Measurements from ENCODE around the gene KIAA1755.

Gene KIAA1755

DNA sequence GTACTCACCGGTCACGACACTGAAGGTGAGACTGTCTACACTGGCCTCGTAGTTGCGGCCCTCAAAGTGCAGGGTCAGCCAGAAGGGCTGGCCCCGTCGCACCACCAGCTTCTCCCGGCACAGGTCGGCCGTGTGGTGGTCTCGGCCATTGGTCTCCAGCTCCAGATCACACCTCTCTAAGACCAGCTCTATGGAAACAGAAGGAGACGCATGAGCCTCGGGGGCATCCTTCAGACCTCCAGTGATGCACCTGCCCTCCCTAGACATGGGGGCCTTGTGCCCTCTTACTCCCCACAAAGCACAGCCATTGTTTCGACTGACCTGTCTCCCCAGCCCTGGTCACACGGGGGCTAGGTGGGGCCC, 99.1 kb downstream of the KIAA1755 start:
- H3K9me3 Mint-ChIP-seq, result no peaks in the 10 kb centered on the region
- H3K4me1 Mint-ChIP-seq, result peaks cover 30% of the 10 kb centered on the region
- H3K27me3 Mint-ChIP-seq (ENCODE audit: low read depth), result peaks cover 7% of the 10 kb centered on the region
- H3K27ac Mint-ChIP-seq, result peak overlapping the region in 1 of 3 experiments; percentile 31
- H3K36me3 Mint-ChIP-seq (ENCODE audit: low read depth), result no peaks in the 10 kb centered on the region
- H3K4me3 Mint-ChIP-seq, result no peak overlapping the region
- TF ChIP-seq, protein P1, sequence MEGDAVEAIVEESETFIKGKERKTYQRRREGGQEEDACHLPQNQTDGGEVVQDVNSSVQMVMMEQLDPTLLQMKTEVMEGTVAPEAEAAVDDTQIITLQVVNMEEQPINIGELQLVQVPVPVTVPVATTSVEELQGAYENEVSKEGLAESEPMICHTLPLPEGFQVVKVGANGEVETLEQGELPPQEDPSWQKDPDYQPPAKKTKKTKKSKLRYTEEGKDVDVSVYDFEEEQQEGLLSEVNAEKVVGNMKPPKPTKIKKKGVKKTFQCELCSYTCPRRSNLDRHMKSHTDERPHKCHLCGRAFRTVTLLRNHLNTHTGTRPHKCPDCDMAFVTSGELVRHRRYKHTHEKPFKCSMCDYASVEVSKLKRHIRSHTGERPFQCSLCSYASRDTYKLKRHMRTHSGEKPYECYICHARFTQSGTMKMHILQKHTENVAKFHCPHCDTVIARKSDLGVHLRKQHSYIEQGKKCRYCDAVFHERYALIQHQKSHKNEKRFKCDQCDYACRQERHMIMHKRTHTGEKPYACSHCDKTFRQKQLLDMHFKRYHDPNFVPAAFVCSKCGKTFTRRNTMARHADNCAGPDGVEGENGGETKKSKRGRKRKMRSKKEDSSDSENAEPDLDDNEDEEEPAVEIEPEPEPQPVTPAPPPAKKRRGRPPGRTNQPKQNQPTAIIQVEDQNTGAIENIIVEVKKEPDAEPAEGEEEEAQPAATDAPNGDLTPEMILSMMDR (IDR thresholded peaks at IDR 0.05; ENCODE audit: unreplicated experiment in 3 of 3), result no peak
